Activated naive CD4-positive, alpha-beta T cell treated with anti-CD3 and anti-CD28 coated beads, Interleukin-2, amount 50 U/mL, for 24 hours (primary cell): Measurements from ENCODE around the gene CSRNP2.
A peak's percentile ranks its signal among the peaks of the same experiment; 100 is the strongest.
"Not testable (repeated sequence)": the region's sequence is repeated elsewhere in the genome, so short reads cannot be mapped to it uniquely, and the experiment has no call there.

Experiments
- H3K27ac Mint-ChIP-seq: one replicate; pipeline ENCODE4 v1.8.0; 2021; ENCODE audit warnings: mild to moderate bottlenecking, mixed read lengths
- H3K27me3 Mint-ChIP-seq: one replicate; pipeline ENCODE4 v1.8.0; 2021; ENCODE audit warnings: mixed read lengths
- H3K36me3 Mint-ChIP-seq: one replicate; pipeline ENCODE4 v1.8.0; 2021; ENCODE audit warnings: mixed read lengths
- H3K4me1 Mint-ChIP-seq: one replicate; pipeline ENCODE4 v1.8.0; 2021; ENCODE audit warnings: mixed read lengths
- H3K4me3 Mint-ChIP-seq: one replicate; pipeline ENCODE4 v1.8.0; 2021; ENCODE audit warnings: mild to moderate bottlenecking, mixed read lengths
- H3K9me3 Mint-ChIP-seq: one replicate; pipeline ENCODE4 v1.8.0; 2021; ENCODE audit warnings: mixed read lengths

Gene CSRNP2

DNA sequence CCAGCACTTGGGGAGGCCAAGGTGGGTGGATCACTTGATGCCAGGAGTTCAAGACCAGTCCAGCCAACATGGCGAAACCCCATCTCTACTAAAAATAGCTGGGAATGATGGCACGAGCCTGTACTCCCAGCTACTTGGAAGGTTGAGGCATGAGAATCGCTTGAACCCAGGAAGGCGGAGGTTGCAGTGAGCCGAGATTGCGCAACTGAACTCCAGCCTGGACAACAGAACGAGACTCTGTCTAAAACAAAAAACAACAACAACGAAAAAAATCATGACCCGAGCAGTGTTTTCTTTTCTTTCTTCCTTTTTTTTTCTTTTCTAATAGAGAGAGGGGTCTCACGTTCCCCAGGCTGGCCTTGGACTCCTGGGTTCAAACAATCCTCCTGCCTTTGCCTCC, 3.5 kb upstream of the CSRNP2 start:
- no peaks in the 10 kb centered on the region for H3K27me3 Mint-ChIP-seq
- H3K27ac Mint-ChIP-seq, result peak overlapping the region; percentile 72
- no peaks in the 10 kb centered on the region for H3K9me3 Mint-ChIP-seq
- no peak overlapping the region for H3K4me3 Mint-ChIP-seq
- peaks cover 29% of the 10 kb centered on the region for H3K4me1 Mint-ChIP-seq
- peaks cover 2% of the 10 kb centered on the region for H3K36me3 Mint-ChIP-seq

DNA sequence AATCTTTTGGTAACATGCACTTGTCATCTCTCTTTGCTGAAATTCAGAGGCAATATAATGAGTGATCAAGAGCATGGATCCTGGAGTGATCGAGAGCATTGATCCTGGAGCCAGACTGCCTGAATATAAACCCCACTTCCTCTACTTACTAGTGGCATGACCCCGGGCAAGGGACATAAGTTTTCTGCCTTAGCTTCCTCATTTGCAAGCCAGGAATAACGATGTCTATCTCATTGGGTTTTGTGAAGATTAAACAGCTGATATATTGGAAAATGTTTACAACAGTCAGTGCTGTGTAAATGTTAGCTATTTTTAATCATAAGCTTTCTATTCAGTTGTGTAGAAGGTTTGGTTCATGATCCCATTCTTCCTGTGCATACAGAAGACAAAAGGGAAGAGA, 2.4 kb upstream of the CSRNP2 start:
- H3K27ac Mint-ChIP-seq, result peak overlapping the region; percentile 52
- H3K27me3 Mint-ChIP-seq, result no peaks in the 10 kb centered on the region
- peaks cover 38% of the 10 kb centered on the region for H3K4me1 Mint-ChIP-seq
- peaks cover 2% of the 10 kb centered on the region for H3K36me3 Mint-ChIP-seq
- H3K9me3 Mint-ChIP-seq, result no peaks in the 10 kb centered on the region
- H3K4me3 Mint-ChIP-seq, result no peak overlapping the region

DNA sequence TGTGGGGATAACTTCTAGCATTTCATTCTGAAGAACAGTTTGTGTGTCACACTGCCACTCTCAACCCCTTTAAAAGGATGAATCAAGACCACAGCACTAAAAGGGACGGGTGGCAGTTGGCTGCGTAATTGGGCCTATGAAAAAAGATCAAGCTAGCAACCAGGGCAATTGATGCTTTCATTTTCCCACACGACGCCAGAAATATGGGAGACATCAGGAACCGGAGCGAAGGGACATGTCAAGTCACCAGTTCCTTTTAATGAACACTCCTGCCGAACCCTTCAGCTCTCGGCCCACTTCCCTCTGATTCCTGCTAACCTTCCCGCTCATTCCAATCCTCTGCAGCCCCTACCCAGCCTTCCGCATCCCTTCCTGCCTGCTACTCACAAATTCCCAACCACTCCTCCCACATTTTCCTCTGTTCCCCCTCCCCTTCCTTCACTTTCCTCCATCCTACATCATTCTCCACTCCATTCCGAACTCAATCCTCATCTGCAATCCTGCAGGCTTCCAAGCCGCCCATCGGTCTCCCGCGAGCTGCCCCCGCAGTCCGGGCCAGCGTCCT, 753 bp downstream of the CSRNP2 start:
- peaks cover 2% of the 10 kb centered on the region for H3K36me3 Mint-ChIP-seq
- peaks cover 55% of the 10 kb centered on the region for H3K4me1 Mint-ChIP-seq
- peak overlapping the region; percentile 97 for H3K4me3 Mint-ChIP-seq
- H3K9me3 Mint-ChIP-seq, result no peaks in the 10 kb centered on the region
- peak overlapping the region; percentile 95 for H3K27ac Mint-ChIP-seq
- no peaks in the 10 kb centered on the region for H3K27me3 Mint-ChIP-seq

DNA sequence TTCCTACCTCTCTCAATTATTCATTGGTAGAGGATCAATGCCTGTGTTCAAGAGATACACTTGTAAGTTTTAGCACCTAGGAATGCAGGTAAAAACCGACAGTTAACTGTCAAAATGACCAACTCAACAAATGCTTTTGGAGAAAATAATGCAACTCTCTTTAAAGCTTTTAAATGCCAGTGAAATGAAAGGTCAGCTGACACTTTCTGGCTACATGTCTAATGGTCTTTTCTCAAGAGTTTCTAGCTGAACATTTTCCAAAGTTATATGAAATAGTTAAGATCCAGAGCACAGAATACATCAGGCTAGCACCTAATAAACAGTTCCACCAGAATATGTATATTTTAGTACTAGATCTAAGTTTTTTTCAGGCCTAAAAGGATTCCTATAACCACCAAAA, 2.0 kb downstream of the CSRNP2 start:
- peaks cover 2% of the 10 kb centered on the region for H3K36me3 Mint-ChIP-seq
- H3K27ac Mint-ChIP-seq, result no peak overlapping the region
- peaks cover 60% of the 10 kb centered on the region for H3K4me1 Mint-ChIP-seq
- H3K4me3 Mint-ChIP-seq, result peak overlapping the region; percentile 97
- H3K27me3 Mint-ChIP-seq, result no peaks in the 10 kb centered on the region
- no peaks in the 10 kb centered on the region for H3K9me3 Mint-ChIP-seq

DNA sequence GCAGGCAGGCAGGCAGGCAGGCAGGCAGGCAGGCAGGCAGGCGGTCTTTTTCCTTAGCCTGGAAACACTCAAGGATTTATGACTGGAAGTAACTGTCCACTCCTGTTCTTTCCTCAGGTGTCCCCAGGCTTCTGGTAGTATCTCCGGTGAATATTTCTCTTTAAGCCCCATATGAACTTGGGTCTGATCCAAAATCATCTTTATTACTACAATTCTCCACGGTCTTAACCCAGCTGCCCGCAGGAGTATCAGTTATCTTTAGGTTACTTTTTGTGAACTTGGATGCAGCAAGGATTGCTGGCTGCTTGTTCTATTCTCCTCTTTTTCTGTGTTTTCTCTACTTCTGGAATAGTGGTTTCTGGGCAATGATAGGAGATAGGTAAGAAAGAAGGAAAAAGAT, 3.3 kb downstream of the CSRNP2 start:
- peaks cover 2% of the 10 kb centered on the region for H3K36me3 Mint-ChIP-seq
- no peaks in the 10 kb centered on the region for H3K9me3 Mint-ChIP-seq
- H3K27ac Mint-ChIP-seq, result no peak overlapping the region
- no peak overlapping the region for H3K4me3 Mint-ChIP-seq
- peaks cover 63% of the 10 kb centered on the region for H3K4me1 Mint-ChIP-seq
- no peaks in the 10 kb centered on the region for H3K27me3 Mint-ChIP-seq

DNA sequence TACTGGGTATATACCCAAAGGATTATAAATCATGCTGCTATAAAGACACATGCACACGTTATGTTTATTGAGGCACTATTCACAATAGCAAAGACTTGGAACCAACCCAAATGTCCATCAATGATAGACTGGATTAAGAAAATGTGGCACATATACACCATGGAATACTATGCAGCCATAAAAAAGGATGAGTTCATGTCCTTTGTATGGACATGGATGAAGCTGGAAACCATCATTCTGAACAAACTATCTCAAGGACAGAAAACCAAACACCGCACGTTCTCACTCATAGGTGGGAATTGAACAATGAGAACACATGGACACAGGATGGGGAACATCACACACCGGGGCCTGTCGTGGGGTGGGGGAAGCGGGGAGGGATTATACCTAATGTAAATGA, 4.5 kb downstream of the CSRNP2 start:
- Mint-ChIP-seq H3K27ac (peak overlapping the region; percentile 30), H3K4me1 (peaks cover 59% of the 10 kb centered on the region)
- not testable (repeated sequence) for H3K27me3 Mint-ChIP-seq, H3K4me3 Mint-ChIP-seq, H3K9me3 Mint-ChIP-seq, H3K36me3 Mint-ChIP-seq

DNA sequence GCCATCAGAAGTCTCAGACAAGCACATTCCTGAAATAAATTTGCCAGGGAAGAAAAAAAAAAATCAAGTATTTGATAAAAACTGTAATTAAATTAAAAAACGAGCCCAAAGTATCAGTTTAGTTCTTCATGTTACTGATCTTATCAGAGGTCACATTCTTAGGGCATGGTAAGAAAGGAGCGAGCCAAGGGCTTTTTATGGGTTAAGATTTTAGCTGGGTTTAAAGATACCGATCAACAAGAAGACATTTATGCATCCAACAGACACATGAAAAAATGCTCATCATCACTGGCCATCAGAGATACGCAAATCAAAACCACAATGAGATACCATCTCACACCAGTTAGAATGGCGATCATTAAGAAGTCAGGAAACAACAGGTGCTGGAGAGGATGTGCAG, 5.0 kb downstream of the CSRNP2 start:
- not testable (repeated sequence) for H3K4me3 Mint-ChIP-seq, H3K27me3 Mint-ChIP-seq, H3K36me3 Mint-ChIP-seq, H3K9me3 Mint-ChIP-seq
- Mint-ChIP-seq H3K27ac (peak overlapping the region; percentile 26), H3K4me1 (peaks cover 55% of the 10 kb centered on the region)

DNA sequence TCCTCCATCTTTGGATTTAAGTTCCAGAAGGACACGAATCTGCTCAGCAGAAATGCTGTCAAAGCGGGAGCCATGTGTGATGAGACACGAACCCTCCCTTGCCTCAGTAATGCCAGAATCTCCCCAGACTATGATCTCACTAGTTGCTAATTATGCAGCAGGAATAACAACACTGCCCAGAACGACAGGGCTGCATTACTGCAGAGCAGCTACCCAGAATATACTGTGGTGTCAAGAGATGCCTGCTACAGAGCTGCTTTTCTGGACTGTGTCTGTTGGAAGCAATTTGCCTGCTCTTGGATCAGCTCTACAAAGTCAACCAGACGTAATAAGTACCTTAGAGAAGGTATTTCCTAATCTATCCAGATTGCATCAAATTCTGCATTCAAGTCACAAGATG, 5.5 kb downstream of the CSRNP2 start:
- Mint-ChIP-seq H3K4me3 (no peak overlapping the region), H3K27me3 (no peaks in the 10 kb centered on the region), H3K9me3 (no peaks in the 10 kb centered on the region), H3K4me1 (peaks cover 55% of the 10 kb centered on the region), H3K27ac (peak overlapping the region; percentile 26), H3K36me3 (peaks cover 2% of the 10 kb centered on the region)

DNA sequence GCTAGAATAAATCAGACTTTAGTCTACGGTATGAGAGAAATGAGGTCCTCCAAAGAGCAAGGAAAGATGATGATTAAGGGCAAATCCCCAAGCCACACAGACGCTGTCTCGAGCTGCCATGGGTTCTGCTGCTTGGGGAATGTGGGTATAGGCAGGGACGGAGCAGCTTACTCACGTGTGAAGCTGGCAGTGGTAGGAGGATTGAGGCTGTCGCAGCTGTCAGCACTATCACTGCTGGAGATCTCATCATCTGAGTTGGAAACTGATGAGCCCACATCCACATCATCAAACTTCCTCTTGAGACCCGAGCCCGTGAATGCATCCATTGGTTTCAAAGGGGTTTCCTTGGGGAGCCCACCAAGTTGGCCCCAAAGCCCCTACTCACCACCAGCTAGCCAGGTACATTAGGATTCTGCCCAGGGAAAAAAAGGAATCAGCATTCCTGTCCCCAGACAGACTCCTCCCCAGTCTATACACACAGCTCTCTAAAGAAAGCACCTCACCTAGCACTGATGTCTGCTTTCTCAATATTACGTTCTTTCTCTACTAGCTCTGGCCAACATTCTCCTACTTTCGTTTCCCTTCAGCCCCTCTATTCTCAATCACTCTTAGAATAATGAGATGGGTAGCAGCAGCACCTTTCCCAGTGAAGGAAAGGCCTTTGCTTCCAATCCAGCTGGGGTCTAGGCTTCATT, 7.0 kb downstream of the CSRNP2 start:
- H3K27me3 Mint-ChIP-seq, result no peaks in the 10 kb centered on the region
- no peaks in the 10 kb centered on the region for H3K36me3 Mint-ChIP-seq
- H3K4me1 Mint-ChIP-seq, result peaks cover 40% of the 10 kb centered on the region
- H3K27ac Mint-ChIP-seq, result peak overlapping the region; percentile 84
- peak overlapping the region; percentile 6 for H3K4me3 Mint-ChIP-seq
- H3K9me3 Mint-ChIP-seq, result no peaks in the 10 kb centered on the region

DNA sequence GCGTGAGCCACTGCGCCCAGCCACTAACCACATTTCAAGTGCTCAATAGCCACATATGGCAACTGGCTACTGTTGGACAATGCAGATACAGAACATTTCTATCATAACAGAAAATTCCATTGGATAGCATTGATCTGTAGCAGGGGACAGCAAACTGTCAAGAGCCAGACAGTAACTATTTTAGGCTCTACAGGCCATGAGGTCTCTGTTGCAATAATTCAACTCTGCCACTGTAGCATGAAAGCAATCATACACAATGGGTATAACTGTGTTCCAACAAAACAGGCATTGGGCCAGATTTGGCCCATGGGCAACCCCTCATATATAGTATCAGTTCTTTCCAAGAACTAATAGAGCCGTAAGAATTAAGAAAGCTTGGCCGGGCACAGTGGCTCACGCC, 8.0 kb downstream of the CSRNP2 start:
- Mint-ChIP-seq H3K4me1 (peaks cover 33% of the 10 kb centered on the region), H3K27ac (no peak overlapping the region), H3K4me3 (no peak overlapping the region), H3K9me3 (no peaks in the 10 kb centered on the region), H3K36me3 (no peaks in the 10 kb centered on the region), H3K27me3 (no peaks in the 10 kb centered on the region)

DNA sequence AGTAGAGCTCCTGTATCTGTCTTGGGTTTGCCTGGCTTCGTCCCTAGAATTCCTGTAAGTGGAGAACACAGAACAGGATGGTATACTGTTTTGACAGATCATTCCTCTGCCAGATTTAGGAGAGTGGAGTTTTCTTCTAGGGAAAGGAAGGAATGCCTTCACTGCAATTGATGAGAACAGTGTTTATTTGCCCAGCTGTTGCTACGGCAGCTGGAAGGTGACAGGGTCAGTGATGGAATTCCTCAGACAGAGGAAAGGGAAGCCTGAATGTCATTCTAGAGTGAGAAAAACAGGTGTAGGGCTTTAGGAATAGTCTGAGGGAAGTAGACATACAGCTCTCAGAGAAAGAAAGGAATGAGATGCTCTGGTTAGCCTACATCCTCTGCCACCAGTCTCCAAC, 11.7 kb downstream of the CSRNP2 start:
- Mint-ChIP-seq H3K27ac (no peak overlapping the region), H3K27me3 (no peaks in the 10 kb centered on the region), H3K9me3 (no peaks in the 10 kb centered on the region), H3K4me3 (no peak overlapping the region), H3K4me1 (peaks cover 8% of the 10 kb centered on the region), H3K36me3 (peaks cover 7% of the 10 kb centered on the region)

DNA sequence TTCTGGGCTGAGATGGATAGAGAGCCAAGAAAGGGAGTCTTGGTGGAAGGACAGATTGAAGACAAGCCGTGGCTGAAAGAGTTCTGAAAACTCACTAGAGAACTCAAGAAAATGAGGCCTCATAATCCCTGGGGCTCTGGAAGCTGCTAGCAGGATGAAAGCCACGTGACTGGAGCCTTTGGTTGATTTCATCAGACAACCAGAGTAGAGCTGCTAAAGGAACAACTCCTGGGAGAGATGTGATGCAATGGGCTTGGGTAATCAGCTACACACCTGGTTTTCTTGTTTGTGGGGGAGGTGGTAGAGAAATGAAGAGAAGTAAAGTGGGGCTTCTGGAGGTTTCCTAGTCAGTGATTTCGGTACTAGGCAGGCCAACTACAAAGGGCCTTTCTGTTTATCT, 13.4 kb downstream of the CSRNP2 start:
- no peaks in the 10 kb centered on the region for H3K4me1 Mint-ChIP-seq
- H3K36me3 Mint-ChIP-seq, result peaks cover 7% of the 10 kb centered on the region
- H3K27ac Mint-ChIP-seq, result no peak overlapping the region
- H3K4me3 Mint-ChIP-seq, result no peak overlapping the region
- H3K27me3 Mint-ChIP-seq, result no peaks in the 10 kb centered on the region
- H3K9me3 Mint-ChIP-seq, result no peaks in the 10 kb centered on the region

DNA sequence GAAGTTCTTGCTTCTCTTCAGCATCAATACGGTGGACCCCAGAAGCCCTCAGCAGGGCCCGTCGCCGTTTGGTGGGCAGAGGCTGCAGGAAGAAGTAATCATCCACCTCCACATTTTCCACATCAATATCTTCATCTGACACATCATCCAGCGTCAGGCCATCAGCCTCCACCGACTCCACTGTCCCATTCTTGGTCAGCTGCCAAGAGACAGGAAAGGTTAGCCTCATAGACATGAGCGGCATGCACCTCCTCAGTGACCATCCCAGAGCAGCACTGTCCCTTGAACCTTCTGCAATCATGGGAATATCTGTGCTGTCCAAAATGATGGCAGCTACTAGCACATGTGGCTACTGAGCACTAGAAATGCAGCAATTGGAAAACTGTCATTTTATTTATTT, 15.6 kb downstream of the CSRNP2 start:
- Mint-ChIP-seq H3K9me3 (no peaks in the 10 kb centered on the region), H3K4me1 (no peaks in the 10 kb centered on the region), H3K27me3 (no peaks in the 10 kb centered on the region), H3K4me3 (no peak overlapping the region), H3K27ac (no peak overlapping the region), H3K36me3 (peaks cover 7% of the 10 kb centered on the region)

DNA sequence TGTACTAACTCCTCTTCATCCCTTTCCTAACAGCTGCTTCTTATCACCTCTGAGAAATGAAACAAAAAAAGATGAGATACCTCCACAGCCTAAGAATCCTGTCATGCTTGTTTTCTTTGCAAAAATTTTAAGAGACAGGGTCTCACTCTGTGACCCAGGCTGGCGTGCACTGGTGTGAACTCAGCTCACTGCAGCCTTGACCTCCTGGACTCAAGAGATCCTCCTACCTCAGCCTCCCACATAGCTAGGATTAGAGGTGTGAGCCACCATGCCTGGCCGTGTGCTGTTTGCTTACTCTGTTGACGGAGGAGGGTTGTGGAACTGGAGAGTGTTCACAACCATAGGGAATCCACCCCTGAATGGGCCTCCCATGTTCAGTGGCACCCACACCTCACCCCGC, 16.2 kb downstream of the CSRNP2 start:
- Mint-ChIP-seq H3K4me3 (no peak overlapping the region), H3K27me3 (no peaks in the 10 kb centered on the region), H3K36me3 (peaks cover 7% of the 10 kb centered on the region), H3K9me3 (no peaks in the 10 kb centered on the region), H3K27ac (no peak overlapping the region), H3K4me1 (no peaks in the 10 kb centered on the region)

DNA sequence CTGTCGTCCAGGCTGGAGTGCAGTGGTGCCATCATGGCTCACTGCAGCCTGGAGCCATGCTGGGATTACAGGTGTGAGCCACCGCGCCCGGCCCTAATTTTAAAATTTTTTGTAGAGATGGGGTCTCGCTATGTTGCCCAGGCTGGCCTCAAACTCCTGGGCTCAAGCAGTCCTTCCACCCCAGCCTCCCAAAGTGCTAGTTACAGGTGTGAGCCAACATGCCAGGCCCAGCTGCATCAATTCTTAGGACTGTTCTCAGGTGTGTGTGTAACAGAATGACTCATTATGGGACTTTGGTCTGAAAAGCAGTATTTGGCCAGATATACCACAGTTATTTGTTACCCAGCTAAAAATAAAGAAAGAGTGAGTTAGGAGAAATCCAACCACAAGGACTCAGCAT, 17.9 kb downstream of the CSRNP2 start:
- Mint-ChIP-seq H3K9me3 (no peaks in the 10 kb centered on the region), H3K4me3 (no peak overlapping the region), H3K27ac (no peak overlapping the region), H3K27me3 (no peaks in the 10 kb centered on the region), H3K36me3 (peaks cover 7% of the 10 kb centered on the region), H3K4me1 (no peaks in the 10 kb centered on the region)

DNA sequence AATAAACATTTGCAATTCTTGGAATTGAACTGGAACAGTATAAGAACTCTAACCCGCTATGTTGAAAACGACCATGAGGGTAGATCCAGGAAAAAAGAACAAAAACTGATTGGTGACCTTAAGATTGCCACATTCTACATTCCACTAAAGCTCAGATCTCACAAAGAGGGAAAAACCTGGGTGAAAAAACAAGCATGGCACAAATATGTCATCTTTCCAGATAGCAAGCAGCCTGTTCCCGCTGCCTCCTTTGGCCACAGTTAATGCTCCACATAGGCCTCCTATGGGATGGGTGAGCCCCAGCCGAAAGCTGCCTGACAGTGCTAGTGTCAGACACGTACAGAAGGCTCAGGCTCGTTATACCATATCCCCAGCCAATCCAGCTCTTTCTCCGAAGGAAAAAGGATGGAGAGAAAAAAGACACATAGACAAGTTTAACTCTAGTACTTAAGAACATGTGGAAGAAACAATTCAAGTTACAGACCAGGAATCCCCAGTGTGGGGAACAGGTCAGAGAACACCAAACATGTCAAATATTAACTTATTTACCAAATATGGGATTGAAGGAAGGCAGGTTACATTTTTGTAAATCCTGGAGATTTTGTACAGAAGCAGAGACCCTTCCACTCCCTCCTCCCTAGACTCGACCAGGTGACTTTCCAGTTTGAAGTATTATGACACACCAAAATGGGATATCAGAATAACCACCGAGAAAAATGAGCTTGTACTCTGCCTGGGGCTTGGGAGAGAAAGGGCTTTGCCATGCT, 20.6 kb downstream of the CSRNP2 start:
- peak overlapping the region; percentile 65 for H3K27ac Mint-ChIP-seq
- peaks cover 4% of the 10 kb centered on the region for H3K36me3 Mint-ChIP-seq
- no peaks in the 10 kb centered on the region for H3K9me3 Mint-ChIP-seq
- no peaks in the 10 kb centered on the region for H3K4me1 Mint-ChIP-seq
- no peak overlapping the region for H3K4me3 Mint-ChIP-seq
- no peaks in the 10 kb centered on the region for H3K27me3 Mint-ChIP-seq
